GM12878 (cell line): ENCODE measurements around the gene CTNNA3.

ENCODE experiments used
- EZH2 ChIP-seq: IDR thresholded peaks from 2 replicates; pipeline ENCODE4 v1.6.1; 2012; ENCODE audit warnings: low read depth, mild to moderate bottlenecking, control low read depth, inconsistent platforms, low read length, borderline replicate concordance; ENCODE audit not compliant: control insufficient read depth
- FOXM1 ChIP-seq: IDR thresholded peaks from 2 replicates; pipeline ENCODE4 v1.6.1; 2012; ENCODE audit warnings: low read depth, mild to moderate bottlenecking, inconsistent platforms, low read length, moderate library complexity
- JUNB ChIP-seq: IDR thresholded peaks from 2 replicates; pipeline ENCODE4 v1.6.1; 2016; ENCODE audit warnings: antibody characterized with exemption, mild to moderate bottlenecking
- POLR2A ChIP-seq: IDR thresholded peaks from 2 replicates; pipeline ENCODE4 v1.6.1; 2011; ENCODE audit warnings: low read depth, mild to moderate bottlenecking, low read length
- SPI1 ChIP-seq: IDR thresholded peaks from 2 replicates; pipeline ENCODE4 v1.6.1; 2011; ENCODE audit warnings: low read depth, mild to moderate bottlenecking, low read length, moderate library complexity, borderline replicate concordance; ENCODE audit not compliant: insufficient read depth
- STAT1 ChIP-seq: fragments of 450-650 bp; conservative IDR thresholded peaks from 2 replicates; pipeline ENCODE4 v1.6.1; 2014; ENCODE audit warnings: antibody characterized with exemption, mild to moderate bottlenecking
- TCF12 ChIP-seq: IDR thresholded peaks from 2 replicates; pipeline ENCODE4 v1.6.1; 2011; ENCODE audit warnings: low read depth, mild to moderate bottlenecking, low read length
- YY1 ChIP-seq: IDR thresholded peaks from 2 replicates; pipeline ENCODE4 v1.6.1; 2011; ENCODE audit warnings: low read depth, mild to moderate bottlenecking, low read length
- ZNF24 ChIP-seq: fragments of 450-650 bp; IDR thresholded peaks from 2 replicates; pipeline ENCODE4 v1.6.1; 2017; ENCODE audit warnings: antibody characterized with exemption, mild to moderate bottlenecking
- TF ChIP-seq, protein P1 (sequence below), 3 experiments: IDR thresholded peaks in 2 of 3; conservative IDR thresholded peaks in 1 of 3; 2 replicates each; pipeline ENCODE4 v1.5.1; 2011; ENCODE audit warnings: low read depth in 3 of 3, low read length in 3 of 3, mild to moderate bottlenecking in 3 of 3, control low read depth in 2 of 3, moderate library complexity in 2 of 3, inconsistent platforms in 1 of 3, mixed read lengths in 1 of 3; ENCODE audit not compliant: control insufficient read depth in 2 of 3, insufficient read depth in 1 of 3; ENCODE audit errors: extremely low read depth in 1 of 3

DNA sequence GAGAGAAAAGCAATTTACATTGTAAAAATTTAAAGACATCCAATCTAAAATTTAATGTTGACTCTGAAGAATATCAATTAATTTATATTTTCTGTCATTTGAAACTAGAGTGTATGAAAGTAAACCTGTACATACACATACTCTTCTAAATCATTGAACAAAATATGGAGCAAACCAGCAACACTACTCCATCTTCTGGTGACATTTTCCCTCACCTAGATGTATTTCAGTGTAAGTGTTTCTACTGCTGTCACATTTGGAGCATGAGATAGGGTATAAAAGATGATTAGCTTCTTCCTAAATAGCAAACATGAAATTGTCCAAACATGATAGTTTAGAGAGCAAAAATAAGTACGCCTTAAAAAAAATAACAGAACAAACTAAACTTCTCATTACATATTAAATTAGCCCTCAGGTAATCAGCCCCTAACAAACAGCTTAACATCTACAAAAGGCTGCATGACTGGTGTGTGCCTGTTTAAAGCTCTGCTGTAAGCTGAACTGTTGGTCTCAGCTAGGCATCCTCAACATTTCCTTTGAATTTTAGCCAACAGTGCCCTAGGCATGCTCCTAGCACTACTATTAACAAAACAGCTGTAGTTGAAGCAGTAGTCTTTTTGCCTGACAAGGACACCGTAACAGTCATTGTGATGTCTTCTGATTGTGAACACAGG, 189.8 kb downstream of the CTNNA3 start:
- TF ChIP-seq POLR2A (no peak), ZNF24 (no peak), TCF12 (no peak), JUNB (no peak), EZH2 (no peak), FOXM1 (no peak), STAT1 (no peak), SPI1 (no peak), YY1 (no peak)
- TF ChIP-seq, protein P1, sequence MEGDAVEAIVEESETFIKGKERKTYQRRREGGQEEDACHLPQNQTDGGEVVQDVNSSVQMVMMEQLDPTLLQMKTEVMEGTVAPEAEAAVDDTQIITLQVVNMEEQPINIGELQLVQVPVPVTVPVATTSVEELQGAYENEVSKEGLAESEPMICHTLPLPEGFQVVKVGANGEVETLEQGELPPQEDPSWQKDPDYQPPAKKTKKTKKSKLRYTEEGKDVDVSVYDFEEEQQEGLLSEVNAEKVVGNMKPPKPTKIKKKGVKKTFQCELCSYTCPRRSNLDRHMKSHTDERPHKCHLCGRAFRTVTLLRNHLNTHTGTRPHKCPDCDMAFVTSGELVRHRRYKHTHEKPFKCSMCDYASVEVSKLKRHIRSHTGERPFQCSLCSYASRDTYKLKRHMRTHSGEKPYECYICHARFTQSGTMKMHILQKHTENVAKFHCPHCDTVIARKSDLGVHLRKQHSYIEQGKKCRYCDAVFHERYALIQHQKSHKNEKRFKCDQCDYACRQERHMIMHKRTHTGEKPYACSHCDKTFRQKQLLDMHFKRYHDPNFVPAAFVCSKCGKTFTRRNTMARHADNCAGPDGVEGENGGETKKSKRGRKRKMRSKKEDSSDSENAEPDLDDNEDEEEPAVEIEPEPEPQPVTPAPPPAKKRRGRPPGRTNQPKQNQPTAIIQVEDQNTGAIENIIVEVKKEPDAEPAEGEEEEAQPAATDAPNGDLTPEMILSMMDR (IDR thresholded peaks at IDR 0.05 in 2 of 3, conservative IDR thresholded peaks at IDR 0.05 in 1 of 3; ENCODE audit: control insufficient read depth in 2 of 3, extremely low read depth in 1 of 3, insufficient read depth in 1 of 3, low read depth in 3 of 3, low read length in 3 of 3): no peak
